Measurements from ENCODE around the gene THYN1. TPM values are rescaled to one million over a fixed set of nuclear protein-coding genes. Genes with fewer than 3 reads are reported as not detected.

The THYN1 gene
- total and polyA plus RNA-seq, 2 donors from 2014 or later: 32.2 to 74.0 TPM

DNA sequence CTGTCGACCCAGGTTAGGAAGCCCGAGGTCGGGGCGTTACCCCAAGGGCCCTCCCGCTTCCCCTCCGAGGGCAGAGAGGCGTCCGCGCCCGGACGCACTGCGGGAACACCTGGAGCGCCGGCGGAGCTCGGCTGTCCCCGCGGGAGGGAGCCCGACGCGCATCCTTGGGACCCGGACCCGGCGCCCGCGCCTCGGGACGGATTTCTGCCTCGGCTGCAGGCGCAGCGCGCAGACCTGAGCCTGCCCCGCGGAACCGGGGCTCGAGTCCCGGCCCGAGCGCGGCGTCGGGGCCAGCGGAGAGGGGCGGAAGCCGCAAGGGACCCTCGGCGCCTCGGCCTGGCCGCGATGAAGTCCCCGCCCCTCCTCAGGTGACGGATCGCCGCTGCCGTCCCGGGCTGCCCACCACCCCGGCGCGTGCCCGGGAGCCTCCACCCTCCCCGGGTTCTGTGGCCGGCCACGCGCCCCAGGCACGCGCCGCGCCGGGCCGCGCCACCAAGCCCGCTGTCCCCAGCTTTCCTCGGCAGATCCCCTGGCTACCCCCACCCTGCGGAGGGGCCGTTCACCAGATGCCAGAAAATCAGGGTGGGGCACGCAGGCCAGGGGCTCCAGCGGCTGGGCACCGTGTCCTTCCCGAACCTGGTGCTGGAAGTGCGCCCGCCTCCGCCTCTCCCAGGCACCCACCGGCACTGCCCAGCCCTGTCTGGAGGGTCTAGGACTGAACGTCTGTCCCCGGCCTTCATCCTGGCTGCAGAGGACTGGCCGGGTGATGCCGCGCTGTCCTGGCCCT lies 23.4 kb upstream of the THYN1 start:
- Histone ChIP-seq H3K27ac (ENCODE audit: low read depth in 2 of 2, low read length in 2 of 2) (no peak overlapping the region), H3K9me3 (ENCODE audit: control insufficient read depth in 2 of 3, insufficient read depth in 1 of 3, low read length in 3 of 3) (no peaks in the 10 kb centered on the region), H3K9ac (ENCODE audit: low read length in 3 of 3) (no peak overlapping the region), H3K36me3 (ENCODE audit: control insufficient read depth in 2 of 3, insufficient read depth in 3 of 3, low read length in 3 of 3) (no peaks in the 10 kb centered on the region), H3K4me3 (ENCODE audit: low read length in 3 of 3) (peak overlapping the region in 1 of 3 donors; percentile 41), H3K4me1 (ENCODE audit: control insufficient read depth in 2 of 3, insufficient read depth in 2 of 3, low read depth in 1 of 3, low read length in 3 of 3) (peaks cover 0 to 9% (median 0%) of the 10 kb centered on the region in 3 donors), H3K27me3 (ENCODE audit: control insufficient read depth, insufficient read depth, low read length) (peaks cover 27% of the 10 kb centered on the region)
- DNase-seq (peak in 3 of 5 donors; percentile 47 to 68 (median 50)), FAIRE-seq (no peak)
- TF ChIP-seq, protein P1, sequence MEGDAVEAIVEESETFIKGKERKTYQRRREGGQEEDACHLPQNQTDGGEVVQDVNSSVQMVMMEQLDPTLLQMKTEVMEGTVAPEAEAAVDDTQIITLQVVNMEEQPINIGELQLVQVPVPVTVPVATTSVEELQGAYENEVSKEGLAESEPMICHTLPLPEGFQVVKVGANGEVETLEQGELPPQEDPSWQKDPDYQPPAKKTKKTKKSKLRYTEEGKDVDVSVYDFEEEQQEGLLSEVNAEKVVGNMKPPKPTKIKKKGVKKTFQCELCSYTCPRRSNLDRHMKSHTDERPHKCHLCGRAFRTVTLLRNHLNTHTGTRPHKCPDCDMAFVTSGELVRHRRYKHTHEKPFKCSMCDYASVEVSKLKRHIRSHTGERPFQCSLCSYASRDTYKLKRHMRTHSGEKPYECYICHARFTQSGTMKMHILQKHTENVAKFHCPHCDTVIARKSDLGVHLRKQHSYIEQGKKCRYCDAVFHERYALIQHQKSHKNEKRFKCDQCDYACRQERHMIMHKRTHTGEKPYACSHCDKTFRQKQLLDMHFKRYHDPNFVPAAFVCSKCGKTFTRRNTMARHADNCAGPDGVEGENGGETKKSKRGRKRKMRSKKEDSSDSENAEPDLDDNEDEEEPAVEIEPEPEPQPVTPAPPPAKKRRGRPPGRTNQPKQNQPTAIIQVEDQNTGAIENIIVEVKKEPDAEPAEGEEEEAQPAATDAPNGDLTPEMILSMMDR (IDR thresholded peaks at IDR 0.05; ENCODE audit: borderline replicate concordance, extremely low read depth, insufficient read depth): no peak
- intact Hi-C loops (cut with DNase I): no loop called here

DNA sequence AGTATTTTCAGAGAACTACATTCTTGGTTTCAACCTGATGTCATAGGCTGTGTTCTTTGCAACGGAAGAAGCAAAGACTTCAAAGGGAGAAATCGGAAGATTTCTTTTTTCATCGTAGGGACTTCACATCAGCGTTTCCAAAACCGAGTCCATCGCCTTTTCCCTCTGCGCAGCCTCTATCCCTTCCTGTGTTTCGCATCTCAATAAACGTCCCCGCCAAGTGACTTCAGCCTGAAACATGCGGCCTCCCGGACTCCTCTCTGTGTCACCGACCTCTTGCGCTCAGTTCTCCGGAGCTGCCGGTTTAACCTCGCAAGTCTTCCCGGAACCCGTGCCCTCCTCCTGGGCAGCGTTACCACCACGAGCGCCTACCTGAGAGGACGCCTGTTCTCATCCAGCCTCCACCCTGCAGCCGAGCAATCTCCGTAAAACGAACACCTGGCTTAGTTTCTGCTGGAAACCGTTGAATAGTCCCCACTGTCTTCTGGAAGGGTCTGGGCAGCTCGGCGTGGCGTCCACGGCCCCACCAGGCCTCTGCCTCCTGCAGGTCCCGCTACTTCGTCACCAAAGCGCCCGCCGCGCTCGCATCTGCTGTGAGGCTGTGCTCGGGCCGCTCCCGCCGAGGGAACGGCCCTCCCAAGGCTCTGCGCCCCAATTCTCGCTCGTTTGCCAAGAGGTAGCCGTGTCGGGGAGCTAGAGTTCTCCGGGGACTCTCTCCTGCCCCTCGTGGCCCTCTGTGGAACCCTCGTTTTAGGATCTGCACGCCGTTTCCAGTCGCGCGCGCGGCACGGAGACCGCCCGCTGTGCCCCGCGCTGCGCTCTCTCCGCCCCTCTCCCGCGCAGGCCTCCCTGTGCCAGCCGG lies 22.6 kb upstream of the THYN1 start, which contains the start of gene GLB1L3:
Gene GLB1L3 (plus strand): TSS at position 846 of the 862 bp plus-strand sequence. CDS start 362 bp downstream, outside the sequence.
- H3K4me1 ChIP-seq (ENCODE audit: control insufficient read depth in 2 of 3, insufficient read depth in 2 of 3, low read depth in 1 of 3, low read length in 3 of 3): peaks cover 0 to 9% (median 0%) of the 10 kb centered on the region in 3 donors
- H3K4me3 ChIP-seq (ENCODE audit: low read length in 3 of 3): peak within 1 kb of the TSS in 2 of 3 donors; percentile 41 to 56
- FAIRE-seq (no peak), DNase-seq (peak in 4 of 5 donors; percentile 68 to 84 (median 74))
- TF ChIP-seq, protein P1 (IDR thresholded peaks at IDR 0.05; ENCODE audit: borderline replicate concordance, extremely low read depth, insufficient read depth): peak; percentile 10
- H3K9ac ChIP-seq (ENCODE audit: low read length in 3 of 3): no peak within 1 kb of the TSS
- intact Hi-C loops (cut with DNase I): no loop called here
- H3K9me3 ChIP-seq (ENCODE audit: control insufficient read depth in 2 of 3, insufficient read depth in 1 of 3, low read length in 3 of 3): no peaks in the 10 kb centered on the region
- no peak within 1 kb of the TSS for H3K27ac ChIP-seq (ENCODE audit: low read depth in 2 of 2, low read length in 2 of 2)
- H3K27me3 ChIP-seq (ENCODE audit: control insufficient read depth, insufficient read depth, low read length): peaks cover 27% of the 10 kb centered on the region
- H3K36me3 ChIP-seq (ENCODE audit: control insufficient read depth in 2 of 3, insufficient read depth in 3 of 3, low read length in 3 of 3): no peaks in the 10 kb centered on the region

DNA sequence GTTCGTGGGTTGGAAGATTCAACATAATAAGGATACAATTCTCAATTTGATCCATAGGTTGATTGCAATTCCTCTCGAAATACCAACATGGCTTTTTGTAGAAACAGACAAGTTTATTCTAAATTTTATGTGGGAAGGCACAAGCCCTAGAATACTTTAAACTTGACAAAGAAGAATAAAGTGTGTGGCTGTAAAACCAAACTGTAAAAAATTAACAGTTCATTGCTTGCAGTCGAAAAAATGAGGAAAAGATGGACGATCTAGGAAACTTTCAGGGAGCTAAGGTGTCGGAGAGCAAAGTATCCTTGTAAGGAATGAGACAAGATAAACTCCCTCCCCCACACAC lies 22.0 kb upstream of the THYN1 start:
- Histone ChIP-seq H3K9me3 (ENCODE audit: control insufficient read depth in 2 of 3, insufficient read depth in 1 of 3, low read length in 3 of 3) (no peaks in the 10 kb centered on the region), H3K27me3 (ENCODE audit: control insufficient read depth, insufficient read depth, low read length) (peaks cover 27% of the 10 kb centered on the region), H3K36me3 (ENCODE audit: control insufficient read depth in 2 of 3, insufficient read depth in 3 of 3, low read length in 3 of 3) (no peaks in the 10 kb centered on the region), H3K4me1 (ENCODE audit: control insufficient read depth in 2 of 3, insufficient read depth in 2 of 3, low read depth in 1 of 3, low read length in 3 of 3) (peaks cover 0 to 9% (median 0%) of the 10 kb centered on the region in 3 donors), H3K9ac (ENCODE audit: low read length in 3 of 3) (no peak overlapping the region), H3K27ac (ENCODE audit: low read depth in 2 of 2, low read length in 2 of 2) (no peak overlapping the region), H3K4me3 (ENCODE audit: low read length in 3 of 3) (peak overlapping the region in 2 of 3 donors; percentile 41 to 56)
- DNase-seq: no peak
- TF ChIP-seq, protein P1 (IDR thresholded peaks at IDR 0.05; ENCODE audit: borderline replicate concordance, extremely low read depth, insufficient read depth): no peak
- intact Hi-C loops (cut with DNase I): no loop called here
- FAIRE-seq: no peak

Data from kidney (tissue), 14 donors.